PC-3 (cell line): ENCODE measurements around the gene VIPR2.

Source experiments
- CTCF ChIP-seq: fragments of 300-600 bp; sonication (generic); conservative IDR thresholded peaks from 2 replicates; pipeline ENCODE4 v1.5.1; 2017; ENCODE audit warnings: antibody characterized with exemption, low read depth, mild to moderate bottlenecking, low read length
- EZH2 ChIP-seq: fragments of 300-600 bp; sonication (generic); IDR thresholded peaks from one replicate; pipeline ENCODE4 v1.6.1; 2017; ENCODE audit warnings: antibody characterized with exemption, mild to moderate bottlenecking, low read length; ENCODE audit not compliant: unreplicated experiment
- EZH2phosphoT487 ChIP-seq: fragments of 300-600 bp; sonication (generic); IDR thresholded peaks from 2 replicates; pipeline ENCODE4 v1.6.1; 2018; ENCODE audit warnings: mild to moderate bottlenecking, antibody characterized with exemption, low read length, borderline replicate concordance

- TF ChIP-seq CTCF = no peak
- no peak for TF ChIP-seq EZH2
- no peak for TF ChIP-seq EZH2phosphoT487
Observed at GRCh38 chr7:159144758-159145489, at the start of gene VIPR2.
